Fibroblast of villous mesenchyme (primary cell): Measurements from ENCODE around the gene ZNHIT6. TPM values are rescaled to one million over a fixed set of nuclear protein-coding genes. Genes with fewer than 3 reads are reported as not detected.

ENCODE experiments used
- DNase-seq: peaks from one replicate; pipeline ENCODE4 v3.0.0-alpha.2; 2010; ENCODE audit warnings: low read depth
- H3K4me3 ChIP-seq: 2 replicates; pipeline ENCODE4 v1.5.1; 2011; ENCODE audit warnings: low read depth, mild to moderate bottlenecking, low read length
- CTCF ChIP-seq: IDR thresholded peaks from 2 replicates; pipeline ENCODE4 v1.5.1; 2012; ENCODE audit warnings: low read depth, mild to moderate bottlenecking, low read length; ENCODE audit not compliant: insufficient read depth
- total RNA-seq: library from RNA; depleted of rRNA; stranded (reverse); fragments of >200 nt; gene quantifications from 2 replicates; pipeline ENCODE4 v1.2.3, GENCODE V29; 2012

Gene ZNHIT6
- total RNA-seq, 1 donor: 17.3 TPM

GRCh38 chr1:85621430-85621829, 86.8 kb downstream of the ZNHIT6 start:
- no peak overlapping the region for H3K4me3 ChIP-seq
- no peak for DNase-seq
- TF ChIP-seq CTCF: no peak

GRCh38 chr1:85617633-85618100, 90.6 kb downstream of the ZNHIT6 start:
- TF ChIP-seq CTCF: no peak
- peak; percentile 20 for DNase-seq
- no peak overlapping the region for H3K4me3 ChIP-seq

- no peak for DNase-seq
- no peak overlapping the region for H3K4me3 ChIP-seq
- TF ChIP-seq CTCF: no peak
These were observed 91.5 kb downstream of the ZNHIT6 start for GRCh38 chr1:85616736-85617135.

GRCh38 chr1:85616364-85616705, 91.9 kb downstream of the ZNHIT6 start:
- no peak overlapping the region for H3K4me3 ChIP-seq
- TF ChIP-seq CTCF: no peak
- DNase-seq: no peak

GRCh38 chr1:85615586-85616363, 92.5 kb downstream of the ZNHIT6 start:
- TF ChIP-seq CTCF: no peak
- no peak overlapping the region for H3K4me3 ChIP-seq
- peak; percentile 26 for DNase-seq

GRCh38 chr1:85612704-85613361, 95.4 kb downstream of the ZNHIT6 start:
- H3K4me3 ChIP-seq: peak overlapping the region; percentile 5
- peak; percentile 75 for TF ChIP-seq CTCF
- DNase-seq: peak; percentile 92
